CD14-positive monocyte (primary cell): Measurements from ENCODE around the gene ZNF710. TPM values are rescaled to one million over a fixed set of nuclear protein-coding genes. Genes with fewer than 3 reads are reported as not detected.

Source experiments
- DNase-seq, 3 donors: peaks; one replicate each; pipeline ENCODE4 v3.0.0-alpha.2; 2011 to 2022
- H2AFZ ChIP-seq: 2 replicates; pipeline ENCODE4 v1.6.0; 2012; ENCODE audit warnings: mild to moderate bottlenecking, low read depth, low read length, inconsistent platforms; ENCODE audit not compliant: insufficient read depth, poor library complexity, severe bottlenecking
- H3K27ac ChIP-seq, 2 donors: 1 replicate in 1 of 2; 2 replicates in 1 of 2; pipeline ENCODE4 v1.5.1; 2012 to 2013; ENCODE audit warnings: low read length in 2 of 2, control low read depth in 1 of 2, inconsistent platforms in 1 of 2, low read depth in 1 of 2, mild to moderate bottlenecking in 1 of 2
- H3K27me3 ChIP-seq, 2 donors: one replicate each; pipeline versions ENCODE4 v1.6.0 to v1.6.1; 2011 to 2013; ENCODE audit warnings: low read length in 2 of 2; ENCODE audit not compliant: control insufficient read depth in 2 of 2, insufficient read depth in 2 of 2
- H3K36me3 ChIP-seq, 2 donors: replicated peaks in 1 of 2; 1 replicate in 1 of 2; 2 replicates in 1 of 2; pipeline versions ENCODE4 v1.5.1 to v1.6.1; 2012 to 2013; ENCODE audit warnings: low read length in 2 of 2, control low read depth in 1 of 2, inconsistent platforms in 1 of 2, mild to moderate bottlenecking in 1 of 2; ENCODE audit not compliant: insufficient read depth in 2 of 2, control insufficient read depth in 1 of 2
- H3K4me1 ChIP-seq, 2 donors: 1 replicate in 1 of 2; 2 replicates in 1 of 2; pipeline versions ENCODE4 v1.5.1 to v1.6.1; 2012 to 2013; ENCODE audit warnings: low read length in 2 of 2, control low read depth in 1 of 2, inconsistent platforms in 1 of 2, mild to moderate bottlenecking in 1 of 2, moderate library complexity in 1 of 2; ENCODE audit not compliant: insufficient read depth in 2 of 2, control insufficient read depth in 1 of 2
- H3K4me2 ChIP-seq: replicated peaks from 2 replicates; pipeline ENCODE3; 2012; ENCODE audit warnings: low read length, moderate library complexity, mild to moderate bottlenecking; ENCODE audit not compliant: poor library complexity, severe bottlenecking; ENCODE audit errors: extremely low read depth
- H3K4me3 ChIP-seq, 3 experiments: fragments of 200-600 bp in 1 of 3; sonication (generic) in 1 of 3; replicated peaks in 1 of 3; 1 replicate in 2 of 3; 2 replicates in 1 of 3; pipeline ENCODE4 v1.5.1; 2011 to 2013; ENCODE audit warnings: low read length in 3 of 3, mild to moderate bottlenecking in 3 of 3, control low read depth in 2 of 3, low read depth in 2 of 3, inconsistent platforms in 1 of 3, moderate library complexity in 1 of 3
- H3K79me2 ChIP-seq: 2 replicates; pipeline ENCODE4 v1.6.0; 2012; ENCODE audit warnings: mild to moderate bottlenecking, control low read depth, inconsistent platforms, low read length, moderate library complexity; ENCODE audit not compliant: insufficient read depth
- H3K9ac ChIP-seq: 2 replicates; pipeline ENCODE4 v1.6.0; 2017; ENCODE audit warnings: low read length, mild to moderate bottlenecking; ENCODE audit not compliant: insufficient read depth, poor library complexity, severe bottlenecking
- H3K9me3 ChIP-seq, 2 donors: replicated peaks in 1 of 2; 1 replicate in 1 of 2; 2 replicates in 1 of 2; pipeline versions ENCODE4 v1.5.1 to v1.6.1; 2012 to 2013; ENCODE audit warnings: low read length in 2 of 2, control low read depth in 1 of 2; ENCODE audit not compliant: control insufficient read depth in 1 of 2, insufficient read depth in 1 of 2
- H4K20me1 ChIP-seq: 2 replicates; pipeline ENCODE4 v1.6.0; 2012; ENCODE audit warnings: mild to moderate bottlenecking, low read length, control low read depth, moderate library complexity; ENCODE audit not compliant: insufficient read depth
- H3K27ac Mint-ChIP-seq, 7 donors: one replicate each; pipeline ENCODE4 v1.8.0; 2020; ENCODE audit warnings: mild to moderate bottlenecking in 7 of 7, mixed read lengths in 7 of 7, moderate library complexity in 6 of 7, inconsistent platforms in 2 of 7
- H3K27me3 Mint-ChIP-seq, 3 donors: one replicate each; pipeline ENCODE4 v1.8.0; 2021 to 2022; ENCODE audit warnings: low read depth in 3 of 3, mild to moderate bottlenecking in 3 of 3, mixed read lengths in 3 of 3, moderate library complexity in 3 of 3, inconsistent platforms in 1 of 3
- H3K36me3 Mint-ChIP-seq, 2 donors: one replicate each; pipeline ENCODE4 v1.8.0; 2020; ENCODE audit warnings: mixed read lengths in 2 of 2, inconsistent platforms in 1 of 2, mild to moderate bottlenecking in 1 of 2
- H3K4me1 Mint-ChIP-seq: one replicate; pipeline ENCODE4 v1.8.0; 2020; ENCODE audit warnings: mild to moderate bottlenecking, mixed read lengths
- H3K4me3 Mint-ChIP-seq, 2 donors: one replicate each; pipeline ENCODE4 v1.8.0; 2020; ENCODE audit warnings: mild to moderate bottlenecking in 2 of 2, mixed read lengths in 2 of 2, moderate library complexity in 1 of 2
- H3K9me3 Mint-ChIP-seq, 7 donors: one replicate each; pipeline ENCODE4 v1.8.0; 2020 to 2022; ENCODE audit warnings: mixed read lengths in 7 of 7, mild to moderate bottlenecking in 6 of 7, moderate library complexity in 6 of 7, inconsistent platforms in 2 of 7
- WGBS: methylation state at CpG from one replicate; pipeline ENCODE4 v1.1.5; 2013; ENCODE audit warnings: missing lambda C conversion rate; ENCODE audit not compliant: insufficient coverage; 5-methylcytosine and 5-hydroxymethylcytosine counted together
- intact Hi-C, 2 donors: fragments of 100-400 bp; cut with micrococcal nuclease; formaldehyde crosslinking; loops; one replicate each; pipeline versions ENCODE4 v1.15.0 to v1.15.1; 2023
- polyA plus RNA-seq, 3 donors: library from polyadenylated mRNA; depleted of rRNA in 1 of 3; unstranded in 2 of 3; stranded (reverse) in 1 of 3; fragments of 300-500 nt in 2 of 3; fragments of >200 nt in 1 of 3; fragmentation: Illumina TruSeq in 2 of 3; gene quantifications; 1 replicate in 2 of 3; 2 replicates in 1 of 3; pipeline ENCODE4 v1.2.3, GENCODE V29; 2012 to 2021
- TF ChIP-seq, protein P1 (sequence below): fragments of 200-600 bp; IDR thresholded peaks from one replicate; pipeline ENCODE4 v1.8.0; 2022; ENCODE audit warnings: antibody characterized with exemption, mild to moderate bottlenecking

The ZNF710 gene
- polyA plus RNA-seq, 3 donors: 3.4 to 45.6 (median 4.8) TPM

DNA sequence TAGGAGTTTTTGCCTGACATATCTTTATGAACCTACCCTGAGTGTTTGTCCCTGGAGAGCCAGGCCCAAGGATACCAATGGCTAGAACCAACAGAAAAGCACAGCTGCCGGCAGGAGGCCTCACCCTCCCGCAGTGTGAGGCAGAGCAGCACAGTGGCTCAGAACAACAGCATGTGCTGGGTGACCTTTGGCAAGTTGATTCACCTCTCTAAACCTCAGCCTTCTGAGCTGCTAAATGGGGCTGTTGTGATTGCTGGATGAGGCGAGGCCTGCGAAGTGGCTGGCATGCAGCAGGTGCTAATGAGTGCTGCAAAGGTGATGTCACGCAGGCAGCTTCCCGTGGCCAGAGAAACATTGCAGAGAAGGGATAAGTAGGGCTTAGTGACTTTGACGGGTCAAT is 77.8 kb downstream of the ZNF710 start:
- WGBS: 95% methylated on average over 4 of the region's 7 CpGs
- Histone ChIP-seq H3K36me3 (peaks cover 82 to 93% of the 10 kb centered on the region in 2 donors), H3K27ac (peak overlapping the region in 1 of 2 donors; percentile 47), H3K9me3 (no peaks in the 10 kb centered on the region), H4K20me1 (peaks cover 17% of the 10 kb centered on the region), H3K9ac (no peak overlapping the region), H3K4me3 (no peak overlapping the region), H2AFZ (no peak overlapping the region), H3K79me2 (peaks cover 4% of the 10 kb centered on the region), H3K4me2 (no peak overlapping the region), H3K4me1 (peaks cover 0 to 6% of the 10 kb centered on the region in 2 donors), H3K27me3 (no peaks in the 10 kb centered on the region)
- H3K4me1 Mint-ChIP-seq: peaks cover 3% of the 10 kb centered on the region
- DNase-seq: no peak
- H3K36me3 Mint-ChIP-seq: peaks cover 70 to 94% of the 10 kb centered on the region in 2 donors
- TF ChIP-seq, protein P1, sequence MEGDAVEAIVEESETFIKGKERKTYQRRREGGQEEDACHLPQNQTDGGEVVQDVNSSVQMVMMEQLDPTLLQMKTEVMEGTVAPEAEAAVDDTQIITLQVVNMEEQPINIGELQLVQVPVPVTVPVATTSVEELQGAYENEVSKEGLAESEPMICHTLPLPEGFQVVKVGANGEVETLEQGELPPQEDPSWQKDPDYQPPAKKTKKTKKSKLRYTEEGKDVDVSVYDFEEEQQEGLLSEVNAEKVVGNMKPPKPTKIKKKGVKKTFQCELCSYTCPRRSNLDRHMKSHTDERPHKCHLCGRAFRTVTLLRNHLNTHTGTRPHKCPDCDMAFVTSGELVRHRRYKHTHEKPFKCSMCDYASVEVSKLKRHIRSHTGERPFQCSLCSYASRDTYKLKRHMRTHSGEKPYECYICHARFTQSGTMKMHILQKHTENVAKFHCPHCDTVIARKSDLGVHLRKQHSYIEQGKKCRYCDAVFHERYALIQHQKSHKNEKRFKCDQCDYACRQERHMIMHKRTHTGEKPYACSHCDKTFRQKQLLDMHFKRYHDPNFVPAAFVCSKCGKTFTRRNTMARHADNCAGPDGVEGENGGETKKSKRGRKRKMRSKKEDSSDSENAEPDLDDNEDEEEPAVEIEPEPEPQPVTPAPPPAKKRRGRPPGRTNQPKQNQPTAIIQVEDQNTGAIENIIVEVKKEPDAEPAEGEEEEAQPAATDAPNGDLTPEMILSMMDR: no peak
- H3K4me3 Mint-ChIP-seq: no peak overlapping the region
- peak overlapping the region in 2 of 7 donors; percentile 46 to 57 for H3K27ac Mint-ChIP-seq
- peaks cover 0 to 2% (median 2%) of the 10 kb centered on the region in 3 donors for H3K27me3 Mint-ChIP-seq
- H3K9me3 Mint-ChIP-seq: no peaks in the 10 kb centered on the region
- intact Hi-C loops: no loop called here

DNA sequence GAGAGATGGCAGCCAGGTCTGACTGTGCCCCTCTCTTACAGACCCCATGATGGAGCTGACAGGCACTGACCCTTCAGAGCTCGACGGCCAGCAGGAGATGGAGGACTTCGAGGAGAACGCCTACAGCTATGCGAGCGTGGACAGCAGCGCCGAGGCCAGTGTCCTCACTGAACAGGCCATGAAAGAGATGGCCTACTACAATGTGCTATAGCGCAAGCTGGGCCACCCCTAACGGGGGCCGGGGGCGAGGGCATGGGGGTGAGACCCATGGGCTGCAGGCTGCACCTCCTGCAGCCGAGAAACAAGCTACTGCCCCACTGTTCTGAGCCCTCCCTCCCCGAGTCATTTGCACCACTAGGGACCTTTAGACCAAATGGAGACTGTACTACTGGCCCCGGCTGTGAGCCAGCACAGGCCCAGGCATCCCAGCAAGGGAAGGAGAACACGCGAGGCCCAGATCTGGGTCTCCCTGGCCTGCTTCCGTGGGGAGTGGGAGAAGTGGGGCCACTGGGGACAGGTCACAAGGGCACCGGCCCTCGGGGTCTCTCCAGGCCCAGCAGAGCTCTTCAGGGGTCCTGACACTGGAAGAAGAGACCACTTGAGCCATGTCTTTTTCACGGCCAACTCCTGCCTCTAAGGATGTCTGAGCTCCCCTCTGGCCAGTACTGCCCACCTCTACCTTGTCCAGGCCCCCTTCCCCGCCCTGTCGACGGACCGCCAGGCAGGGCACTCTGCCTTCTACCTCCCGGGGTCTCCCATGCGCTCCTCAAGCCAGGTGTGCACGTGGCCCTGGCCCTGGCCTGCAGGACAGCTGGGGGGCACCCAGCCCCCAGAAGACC is 78.7 kb downstream of the ZNF710 start:
- H3K36me3 ChIP-seq: peaks cover 82 to 93% of the 10 kb centered on the region in 2 donors
- no peak overlapping the region for H3K4me2 ChIP-seq

More for the DNA sequence above, 78.7 kb downstream of the ZNF710 start:
- peak overlapping the region in 1 of 7 donors; percentile 73 for H3K27ac Mint-ChIP-seq
- H3K4me3 Mint-ChIP-seq: no peak overlapping the region
- peaks cover 0 to 2% (median 2%) of the 10 kb centered on the region in 3 donors for H3K27me3 Mint-ChIP-seq
- H4K20me1 ChIP-seq: peaks cover 17% of the 10 kb centered on the region
- H3K4me3 ChIP-seq: no peak overlapping the region
- H3K9me3 ChIP-seq: no peaks in the 10 kb centered on the region
- TF ChIP-seq, protein P1: no peak
- peak overlapping the region in 1 of 2 donors; percentile 53 for H3K27ac ChIP-seq
- H3K36me3 Mint-ChIP-seq: peaks cover 69 to 94% of the 10 kb centered on the region in 2 donors
- peaks cover 0 to 6% of the 10 kb centered on the region in 2 donors for H3K4me1 ChIP-seq
- H3K9me3 Mint-ChIP-seq: no peaks in the 10 kb centered on the region
- H3K4me1 Mint-ChIP-seq: peaks cover 5% of the 10 kb centered on the region
- H3K27me3 ChIP-seq: no peaks in the 10 kb centered on the region
- DNase-seq: no peak
- no peak overlapping the region for H2AFZ ChIP-seq
- intact Hi-C loops: no loop called here
- WGBS: 96% methylated on average over 28 of the region's 28 CpGs
- H3K79me2 ChIP-seq: peaks cover 4% of the 10 kb centered on the region
- H3K9ac ChIP-seq: no peak overlapping the region
